NCI-H2227 treated with DMSO at 0.1 percent for 48 hours (cell line): Measurements from ENCODE around the gene KIRREL3.

ENCODE experiments used
- DNase-seq: peaks from one replicate; lab custom pipeline; 2025; lab: John Stamatoyannopoulos, UW

The KIRREL3 gene

DNA sequence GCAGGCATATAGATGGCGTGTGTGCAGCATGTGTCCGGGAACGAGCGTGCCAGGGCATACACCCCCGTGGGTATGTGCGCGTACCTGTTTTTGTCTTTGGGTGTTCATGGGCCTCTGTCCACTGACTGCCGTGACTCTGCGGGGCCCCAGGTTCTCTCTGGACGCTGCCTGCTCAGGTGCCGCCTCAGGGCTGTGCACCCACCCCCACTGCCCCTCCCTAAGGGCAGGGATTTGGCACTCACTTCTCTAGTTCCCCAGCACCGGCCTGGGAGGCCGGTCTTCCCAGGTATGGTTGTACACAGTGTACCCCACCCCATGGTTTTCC lies 533.6 kb downstream of the KIRREL3 start:
- no peak for DNase-seq

DNA sequence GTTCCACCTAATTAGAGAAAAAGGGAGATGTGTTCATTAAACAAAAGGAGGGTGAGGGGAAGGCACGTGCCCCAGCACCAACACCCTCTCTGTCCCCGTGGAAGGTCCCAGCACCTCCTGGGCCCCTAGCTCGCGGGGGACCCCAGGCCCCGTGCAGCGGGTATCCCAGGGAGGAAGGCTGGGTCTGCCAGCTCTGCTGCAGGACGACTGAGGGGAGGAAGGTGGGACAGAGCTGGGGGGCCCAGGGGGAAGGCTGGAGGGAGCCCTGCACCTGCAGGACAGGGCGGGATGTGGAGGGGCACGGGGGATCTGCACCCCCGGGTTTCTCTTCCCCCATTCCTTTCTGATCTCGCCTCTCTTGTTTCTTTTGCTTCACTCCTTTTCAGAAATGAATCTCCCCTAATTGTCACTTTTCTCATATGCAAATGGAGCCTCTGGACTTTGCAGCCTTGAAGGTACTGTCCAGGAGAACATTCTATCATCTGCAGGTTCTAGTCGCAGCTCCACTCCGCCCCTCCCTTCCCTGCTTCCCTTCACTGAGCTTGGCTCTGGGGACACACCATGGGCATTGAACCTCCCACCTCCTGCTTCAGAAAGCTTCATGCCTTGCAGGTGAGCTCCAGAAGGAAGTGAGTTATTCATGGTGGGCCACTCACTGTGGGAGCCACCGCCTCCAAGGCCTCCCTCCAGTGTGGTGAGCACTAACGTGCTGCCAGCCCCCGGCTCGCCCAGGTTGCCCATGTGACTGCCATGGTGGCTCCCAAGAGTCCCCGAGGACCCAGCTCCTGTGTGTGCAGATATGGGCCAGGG lies 534.1 kb downstream of the KIRREL3 start:
- no peak for DNase-seq

DNA sequence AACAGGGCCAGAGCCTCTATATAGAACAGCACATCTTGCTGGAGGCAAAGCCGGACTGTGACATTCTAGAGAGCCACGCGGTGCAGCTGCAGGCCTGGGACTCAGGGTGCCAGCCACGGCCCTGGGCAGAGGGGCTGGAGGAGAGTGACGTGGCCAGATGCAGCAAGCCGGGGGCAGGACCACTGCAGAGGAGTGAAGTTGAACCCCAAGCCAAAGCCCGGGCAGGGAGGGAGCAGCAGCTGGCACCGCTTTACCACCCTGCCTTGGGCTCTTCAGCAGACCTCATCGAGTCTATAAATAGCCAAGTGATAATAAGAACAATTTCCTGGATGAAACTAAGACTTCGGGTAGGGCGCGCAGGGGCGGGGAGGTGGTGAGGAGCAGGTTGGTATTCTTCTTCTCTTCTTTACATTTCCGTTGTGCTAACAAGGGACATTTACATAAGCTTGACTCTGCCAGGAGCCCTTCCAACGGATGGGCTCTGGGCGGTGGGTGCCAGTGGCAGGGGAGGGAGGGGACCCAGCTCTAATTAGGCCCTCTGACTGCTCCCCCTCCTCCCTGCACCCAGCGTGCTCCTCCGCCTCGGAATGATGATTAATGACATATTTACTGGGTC lies 534.9 kb downstream of the KIRREL3 start:
- DNase-seq, result no peak

DNA sequence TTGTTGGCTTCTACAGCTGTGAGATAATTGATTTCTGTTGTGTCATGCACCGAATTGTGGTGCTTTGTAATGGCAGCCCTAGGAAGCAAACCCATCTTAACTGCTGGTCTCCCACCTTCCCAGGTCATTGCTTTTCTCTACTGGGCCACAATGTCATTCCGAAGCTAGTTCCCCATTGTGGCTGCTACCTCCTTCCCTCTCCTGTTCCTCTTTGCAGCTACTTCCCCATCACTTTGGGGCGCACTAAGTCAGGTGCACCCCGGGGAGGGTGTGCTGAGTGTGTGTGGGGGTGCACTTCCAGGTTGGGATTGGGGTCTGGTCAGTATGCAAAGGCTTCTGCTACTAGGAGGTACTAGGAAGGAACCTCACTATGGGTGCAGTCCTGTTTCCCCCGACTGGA lies 535.8 kb downstream of the KIRREL3 start:
- DNase-seq, result no peak

DNA sequence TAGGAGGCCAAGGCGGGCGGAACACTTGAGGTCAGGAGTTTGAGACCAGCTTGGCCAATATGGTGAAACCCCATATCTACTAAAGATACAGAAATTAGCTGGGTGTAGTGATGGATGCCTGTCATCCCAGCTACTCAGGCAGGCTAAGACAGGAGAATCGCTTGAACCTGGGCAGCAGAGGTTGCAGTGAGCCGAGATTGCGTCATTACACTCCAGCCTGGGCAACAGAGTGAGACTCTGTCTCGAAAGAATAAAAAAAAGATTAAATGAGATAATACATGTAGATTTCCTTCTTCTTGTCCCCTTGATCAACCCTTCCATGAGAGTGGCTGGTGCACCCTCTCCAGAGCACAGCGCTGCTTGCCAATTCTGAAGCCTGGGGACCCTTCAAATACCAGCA lies 538.1 kb downstream of the KIRREL3 start:
- DNase-seq, result no peak

DNA sequence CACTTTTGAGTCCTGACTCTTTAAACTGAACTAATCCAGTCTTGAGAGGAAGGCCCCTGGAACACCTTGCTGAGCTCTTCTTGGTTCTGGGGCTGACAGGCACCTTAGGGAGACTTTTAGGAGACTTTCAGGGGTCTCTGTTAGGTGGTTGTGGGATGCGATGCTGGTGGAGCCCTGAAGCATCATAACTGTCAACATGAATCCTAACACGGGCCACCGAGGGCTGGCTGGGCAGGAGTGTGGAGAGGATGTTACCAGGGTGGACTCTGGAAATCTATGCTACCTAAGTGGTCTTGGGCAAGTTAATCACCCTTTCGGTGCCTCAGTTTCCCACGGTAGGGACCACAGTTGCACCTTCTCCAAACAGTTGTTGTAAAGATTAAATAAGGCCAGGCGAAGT lies 538.6 kb downstream of the KIRREL3 start:
- no peak for DNase-seq

DNA sequence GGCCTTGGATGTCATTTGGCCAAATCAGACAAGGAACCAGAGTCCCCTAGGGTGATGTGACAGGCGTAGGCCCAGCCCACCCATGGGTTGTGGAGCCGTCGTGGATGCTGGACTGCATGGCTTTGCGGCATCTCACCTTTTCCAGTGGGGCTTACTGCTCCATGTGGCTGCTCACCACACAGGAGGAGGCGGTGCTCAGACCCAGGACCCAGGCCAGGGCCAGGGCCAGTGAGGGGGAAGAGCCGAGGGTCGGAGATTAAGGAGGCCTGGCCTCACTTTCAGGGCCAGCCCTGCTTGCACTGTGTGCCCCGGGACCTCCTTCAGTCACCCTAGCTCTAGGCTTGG lies 539.5 kb downstream of the KIRREL3 start:
- no peak for DNase-seq

DNA sequence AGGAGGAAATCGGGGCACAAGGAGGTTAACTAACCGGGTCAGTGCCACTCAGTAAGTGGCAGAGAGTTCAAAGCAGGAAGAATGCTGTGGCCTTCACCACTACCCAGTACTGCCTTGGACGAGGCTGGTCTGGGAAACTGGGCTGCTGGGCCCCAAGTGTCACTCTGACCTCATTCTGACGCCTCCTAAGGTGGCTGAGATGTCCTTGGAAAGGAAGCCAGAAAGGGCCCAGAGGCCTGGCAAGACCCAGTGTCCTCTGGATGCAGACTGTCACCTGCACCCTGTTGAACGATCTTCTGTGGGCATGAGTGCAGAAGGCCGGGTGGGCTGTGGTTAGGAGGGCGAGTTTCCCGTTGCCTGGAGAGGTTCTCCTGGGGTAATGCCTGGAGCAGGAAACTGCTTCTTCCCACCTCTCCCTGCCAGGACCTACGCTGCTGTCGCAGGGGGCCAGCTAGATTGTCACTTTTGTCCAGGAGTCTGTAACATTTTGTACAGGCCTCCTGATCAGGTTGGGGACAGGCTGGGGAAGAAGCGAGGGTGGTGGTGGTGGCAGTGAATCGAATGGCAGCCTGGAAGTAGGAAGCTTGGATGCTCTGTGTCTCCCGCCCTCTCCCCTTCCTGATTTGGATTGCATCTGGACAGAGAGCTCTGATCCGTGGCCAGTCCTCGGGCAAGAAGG lies 540.0 kb downstream of the KIRREL3 start:
- no peak for DNase-seq

DNA sequence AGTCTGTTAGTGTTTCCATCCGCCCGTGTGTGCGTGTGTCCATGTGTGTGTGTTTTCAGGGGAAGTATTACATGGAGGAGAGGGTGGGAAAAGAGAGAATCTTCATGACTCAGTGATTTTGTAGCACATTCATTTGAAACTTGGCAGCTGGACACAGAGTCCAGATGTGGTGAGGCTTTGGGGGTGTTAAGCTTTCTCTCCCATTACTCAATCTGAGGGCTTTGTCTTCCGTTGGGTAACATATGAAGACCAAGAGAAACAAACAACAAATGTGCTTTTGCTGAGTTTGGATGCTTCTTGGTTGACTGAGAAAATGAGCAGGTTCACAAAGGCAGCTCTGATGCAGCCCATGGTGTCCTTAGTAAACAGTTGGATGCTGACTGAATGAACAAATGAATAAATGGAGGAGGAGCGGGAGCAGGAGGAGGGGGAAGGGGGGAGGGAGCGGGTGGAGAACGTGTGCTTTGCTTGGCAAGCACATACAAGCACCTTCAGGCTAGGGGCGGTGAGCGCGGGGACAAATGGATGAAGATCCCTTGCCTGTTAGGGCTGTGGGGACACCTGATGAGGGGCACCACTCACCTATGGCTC lies 540.8 kb downstream of the KIRREL3 start:
- DNase-seq, result no peak

DNA sequence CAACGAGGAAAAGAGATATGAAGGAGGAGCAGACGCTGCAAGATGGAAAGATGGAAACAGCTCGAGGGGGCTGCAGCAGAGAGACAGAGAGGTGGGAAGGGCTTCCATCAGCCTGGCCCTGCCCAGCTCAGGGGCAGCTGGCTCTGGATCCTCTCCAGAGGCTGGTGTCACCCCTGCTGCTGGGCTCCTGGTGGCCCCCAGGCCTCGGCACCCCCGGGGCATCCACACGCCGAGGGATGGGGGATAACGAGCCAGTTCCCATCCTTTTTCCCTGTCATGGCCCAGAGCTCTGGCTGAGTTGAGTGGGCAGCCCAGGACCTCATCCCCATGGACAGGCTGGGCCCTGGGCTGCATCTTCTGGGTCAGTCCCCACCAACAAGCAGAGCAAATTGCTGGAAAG lies 542.8 kb downstream of the KIRREL3 start:
- DNase-seq, result no peak

DNA sequence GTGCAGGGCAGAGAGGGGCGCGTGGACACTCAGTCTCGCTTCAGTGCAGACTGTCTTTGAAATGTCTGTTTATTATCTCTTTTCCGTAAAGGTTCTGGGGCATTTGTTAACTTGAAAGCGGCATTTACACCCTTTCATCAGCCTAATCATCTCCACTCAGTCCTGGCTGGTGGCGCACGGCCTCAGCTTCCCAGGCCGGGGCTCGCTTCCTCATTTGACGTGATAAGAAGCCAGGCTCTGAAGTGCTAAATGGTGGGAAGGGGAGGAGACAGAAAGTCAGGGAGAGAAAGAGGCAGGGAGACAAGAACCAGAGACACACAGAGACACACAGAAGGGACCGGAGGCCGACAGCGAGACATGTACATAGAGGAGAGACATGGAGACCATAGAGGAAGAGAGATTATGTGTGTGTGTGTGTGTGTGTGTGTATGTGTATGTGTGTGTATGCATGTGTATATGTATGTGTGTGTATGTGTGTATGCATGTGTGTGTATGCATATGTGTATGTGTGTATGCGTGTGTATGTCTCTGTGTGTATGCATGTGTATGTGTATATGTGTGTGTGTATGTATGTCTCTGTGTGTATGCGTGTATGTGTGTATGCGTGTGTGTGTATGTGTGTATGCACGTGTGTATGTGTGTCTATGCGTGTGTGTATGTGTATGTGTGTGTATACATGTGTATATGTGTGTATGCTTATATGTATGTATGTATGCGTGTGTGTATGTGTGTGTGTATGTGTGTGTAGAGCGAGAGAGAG lies 543.6 kb downstream of the KIRREL3 start:
- DNase-seq, result no peak

DNA sequence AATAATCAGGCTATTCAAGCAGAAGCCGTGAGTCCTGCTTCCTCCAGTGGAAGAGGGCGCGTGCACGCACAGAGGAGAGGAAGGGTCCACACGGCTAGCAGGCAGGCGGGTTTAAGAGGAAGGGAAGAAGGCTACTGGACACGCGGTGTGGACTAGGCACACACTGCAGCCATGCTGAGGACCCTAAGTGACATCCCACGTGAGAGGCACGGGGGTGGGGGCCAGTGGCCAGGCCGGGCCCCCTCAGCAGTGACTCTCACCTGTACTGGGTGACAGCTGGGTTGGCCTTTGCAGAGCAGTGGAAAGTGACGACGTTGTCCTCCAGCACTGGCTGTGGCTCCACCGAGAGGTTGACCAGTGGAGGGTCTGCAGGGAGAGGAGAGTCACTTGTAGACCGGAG lies 544.5 kb downstream of the KIRREL3 start:
- no peak for DNase-seq

DNA sequence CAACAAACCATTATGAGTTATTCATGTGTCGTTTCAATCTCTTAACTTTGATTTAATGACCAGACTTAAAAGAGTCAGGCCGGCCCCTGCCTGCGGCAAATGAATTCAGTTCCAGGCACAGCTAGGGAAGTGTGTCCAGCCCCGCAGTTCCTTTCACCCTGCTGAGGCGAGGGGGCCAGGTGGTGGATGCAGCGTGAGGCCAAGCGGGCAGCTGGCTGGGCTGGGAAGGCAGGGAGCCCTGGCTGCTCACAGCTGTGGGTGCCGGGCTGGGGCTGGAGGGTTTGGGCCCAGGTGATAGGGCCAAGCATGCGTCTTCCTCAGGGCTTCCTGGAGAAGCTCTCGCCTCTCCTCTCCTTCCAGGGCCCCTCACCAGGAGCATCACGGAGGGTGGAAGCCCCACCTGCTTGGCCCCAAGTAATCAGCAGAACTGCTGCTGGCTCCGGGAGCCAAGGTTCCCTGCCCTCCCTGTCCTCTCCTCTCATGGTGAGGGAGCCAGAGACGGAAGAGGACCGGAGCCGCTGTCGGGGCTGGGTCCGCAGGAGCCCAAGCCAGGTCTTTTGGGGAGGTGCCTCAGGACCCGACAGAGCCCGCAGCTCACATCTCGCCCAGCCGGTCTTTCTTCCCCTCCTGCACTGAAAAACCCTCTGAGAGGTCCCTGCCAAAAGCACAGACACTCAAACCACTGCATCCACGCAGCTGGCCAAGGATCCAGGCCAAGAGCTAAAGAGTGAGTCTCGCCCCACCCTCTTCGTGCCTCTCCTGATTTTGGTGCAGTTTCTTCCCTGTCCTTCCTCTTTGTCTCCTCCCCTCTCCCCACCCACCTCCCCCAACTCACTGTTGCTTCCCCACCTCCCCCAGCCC lies 548.1 kb downstream of the KIRREL3 start:
- DNase-seq, result no peak

DNA sequence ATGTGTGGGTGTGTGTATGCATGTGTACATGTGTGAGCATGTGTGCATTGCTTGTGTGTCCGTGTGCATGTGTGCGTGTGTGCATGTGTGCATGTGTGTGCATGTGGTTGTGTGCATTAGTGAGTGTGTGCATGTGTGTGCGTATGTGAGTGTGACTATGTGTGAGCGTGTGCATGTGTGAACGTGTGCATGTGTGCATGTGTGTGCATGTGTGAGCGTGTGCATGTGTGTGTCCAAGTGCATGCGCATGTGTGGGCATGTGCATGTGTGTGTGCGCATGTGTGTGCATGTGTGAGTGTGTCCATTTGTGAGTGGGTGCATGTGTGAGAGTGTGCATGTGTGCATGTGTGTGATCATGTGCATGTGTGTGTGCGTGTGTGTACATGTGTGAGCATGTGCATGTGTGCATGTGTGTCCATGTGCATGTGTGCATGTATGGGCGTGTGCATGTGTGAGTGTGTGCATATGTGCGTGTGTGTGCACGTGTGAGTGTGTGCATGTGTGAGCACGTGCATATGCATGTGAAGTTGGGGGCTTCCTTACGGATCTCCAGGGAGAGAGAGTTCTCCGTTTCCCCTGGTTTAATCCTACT lies 549.3 kb downstream of the KIRREL3 start:
- DNase-seq, result no peak

DNA sequence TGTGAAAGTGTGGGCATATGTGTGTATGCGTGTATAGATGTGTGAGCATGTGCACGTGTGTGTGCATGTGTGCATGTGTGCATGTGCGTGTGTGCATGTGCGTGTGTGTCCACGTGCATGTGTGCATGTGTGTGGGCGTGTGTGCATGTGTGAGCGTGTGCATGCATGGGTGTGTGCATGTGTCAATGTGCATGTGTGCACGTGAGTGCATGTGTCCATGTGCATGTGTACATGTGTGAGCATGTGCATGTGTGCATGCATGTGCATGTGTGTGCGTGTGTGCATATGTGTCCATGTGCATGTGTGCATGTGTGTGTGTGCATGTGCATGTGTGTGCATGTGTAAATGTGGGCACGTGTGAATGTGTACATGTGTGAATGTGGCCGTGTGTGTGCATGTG lies 549.8 kb downstream of the KIRREL3 start:
- no peak for DNase-seq

DNA sequence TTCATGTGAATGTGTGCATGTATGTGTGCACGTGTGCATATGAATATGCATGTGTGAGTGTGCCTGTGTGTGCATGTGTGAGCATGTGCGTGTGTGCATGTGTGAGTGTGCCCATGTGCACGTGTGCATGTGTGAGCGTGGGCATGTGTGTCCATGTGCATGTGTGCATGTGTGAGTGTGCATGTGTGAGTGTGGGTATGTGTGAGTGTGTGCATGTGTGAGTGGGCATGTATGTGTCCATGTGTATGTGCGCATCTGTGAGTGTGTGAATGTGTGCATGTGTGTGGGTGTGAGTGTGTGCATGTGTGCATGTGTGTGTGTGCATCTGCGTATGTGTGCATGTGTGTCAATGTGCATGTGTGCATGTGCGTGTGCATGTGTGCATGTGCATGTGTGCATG lies 550.4 kb downstream of the KIRREL3 start:
- no peak for DNase-seq

DNA sequence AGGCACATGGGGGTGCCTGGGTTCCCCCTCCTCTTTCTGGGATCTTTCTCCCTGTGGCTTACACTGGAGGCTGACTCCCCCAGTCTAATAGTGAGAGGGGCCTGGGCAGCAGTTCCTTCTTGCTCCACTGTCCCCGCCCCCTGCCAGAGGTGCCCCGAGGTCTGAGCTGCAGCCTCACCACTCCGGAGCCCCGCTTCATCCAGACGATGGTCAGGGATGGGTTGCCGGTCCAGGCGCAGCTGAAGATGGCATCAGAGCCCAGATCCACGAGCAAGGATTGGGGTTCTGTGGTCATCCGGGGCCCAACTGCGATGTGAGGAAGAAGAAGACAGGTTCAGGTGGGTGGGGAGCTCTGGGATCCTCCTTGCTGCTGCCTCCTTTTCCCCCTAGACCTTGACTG lies 554.0 kb downstream of the KIRREL3 start:
- no peak for DNase-seq

DNA sequence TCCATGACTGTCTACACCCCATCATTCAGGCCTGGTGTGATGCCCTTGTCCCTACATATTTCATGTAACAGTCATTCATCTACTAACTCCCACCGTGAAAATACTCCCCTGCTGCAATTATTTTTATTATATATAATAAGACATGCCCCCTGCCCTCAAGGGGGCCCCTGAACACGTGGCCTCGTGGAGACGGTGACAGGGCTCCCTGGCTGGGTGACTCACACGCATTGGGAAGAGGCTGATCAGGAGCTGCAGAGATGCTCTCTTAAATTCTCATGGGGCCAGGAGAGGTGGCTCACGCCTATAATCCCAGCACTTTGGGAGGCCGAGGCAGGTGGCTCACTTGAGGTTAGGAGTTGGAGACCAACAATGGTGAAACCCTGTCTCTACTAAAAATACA lies 556.5 kb downstream of the KIRREL3 start:
- no peak for DNase-seq

DNA sequence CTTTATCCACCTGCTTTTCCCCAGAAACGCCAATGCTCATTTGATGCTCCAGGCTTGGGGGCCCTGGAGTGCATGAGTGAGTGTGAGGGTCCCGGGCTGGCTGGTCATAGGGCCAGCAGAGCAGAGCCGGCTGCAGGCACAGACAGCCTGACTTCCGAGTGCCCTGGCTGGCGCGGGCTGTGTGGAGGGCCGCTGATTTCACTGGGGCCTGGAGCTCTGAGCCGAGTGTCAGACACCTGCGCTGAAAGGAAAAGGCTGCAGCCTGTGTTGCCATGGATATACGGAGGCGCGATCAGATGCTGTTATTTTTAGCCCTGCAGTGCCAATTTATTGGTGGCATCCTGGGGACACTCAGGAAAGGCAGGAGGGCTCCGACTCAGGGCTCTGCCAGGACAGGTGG lies 557.5 kb downstream of the KIRREL3 start:
- DNase-seq, result peak; percentile 51

DNA sequence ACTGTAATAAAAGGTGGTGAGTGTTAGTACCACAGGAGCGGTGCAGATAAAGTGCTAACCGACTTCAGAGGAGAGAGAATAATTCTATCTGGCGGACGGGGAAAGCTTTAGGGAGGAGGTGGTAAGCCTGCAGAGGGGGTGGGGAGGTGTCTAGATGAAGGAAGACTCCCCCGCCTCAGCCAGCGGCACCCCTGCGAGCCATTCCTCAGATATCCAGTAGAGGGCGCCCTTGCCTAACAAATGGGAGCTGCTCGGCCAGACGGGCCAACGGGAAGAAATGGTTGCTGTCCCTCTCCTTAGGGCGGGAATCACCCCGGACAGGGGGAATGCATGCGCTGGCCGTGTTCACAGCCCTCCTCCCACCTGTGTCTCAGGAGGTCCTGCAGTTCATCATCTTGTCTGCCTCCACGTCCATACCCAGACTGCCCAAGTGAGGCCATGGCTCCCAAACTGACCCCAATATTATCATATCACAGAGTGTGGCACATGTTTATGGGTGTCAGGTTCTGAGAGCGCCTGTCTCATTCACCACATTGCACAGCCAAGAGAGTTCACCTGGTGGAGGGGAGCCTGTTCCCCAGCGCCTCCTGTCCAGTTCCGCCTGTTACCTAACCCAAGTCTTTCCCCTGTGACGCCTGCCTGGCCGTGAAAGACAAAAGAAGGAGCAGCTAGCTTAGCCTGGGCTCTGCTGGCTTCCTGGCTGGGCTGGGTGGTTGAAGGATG lies 559.6 kb downstream of the KIRREL3 start:
- peak; percentile 78 for DNase-seq
